Ramos (cell line): ENCODE data around the gene ALX4.

Source experiments
- in situ Hi-C: fragments of 300-500 bp; cut with MboI; formaldehyde crosslinking; loops from one replicate; pipeline ENCODE4 v1.14.3; 2022; ENCODE audit warnings: low sequenced_read_pairs; ENCODE audit not compliant: unreplicated experiment

Gene ALX4

DNA sequence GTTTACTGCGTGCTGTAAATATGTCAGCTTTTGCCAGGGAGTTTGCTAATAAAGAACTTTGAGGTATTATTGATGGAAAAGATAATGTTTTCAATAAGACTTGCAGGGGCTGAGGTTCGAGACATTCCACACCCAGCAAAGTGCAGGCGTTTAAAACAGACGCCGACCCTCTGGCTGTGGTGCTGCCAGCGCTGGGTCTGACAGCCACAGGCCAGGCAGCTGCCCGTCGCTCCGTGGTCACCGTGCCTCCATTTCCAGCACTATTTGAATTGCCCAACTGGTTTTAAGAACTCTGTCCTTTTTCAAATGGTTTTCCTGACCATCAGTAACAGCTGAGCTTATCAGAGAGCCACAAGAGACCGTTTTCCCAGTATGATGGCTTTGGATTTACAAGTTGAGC is 28.1 kb upstream of the ALX4 start:
- in situ Hi-C loops = no loop called here

DNA sequence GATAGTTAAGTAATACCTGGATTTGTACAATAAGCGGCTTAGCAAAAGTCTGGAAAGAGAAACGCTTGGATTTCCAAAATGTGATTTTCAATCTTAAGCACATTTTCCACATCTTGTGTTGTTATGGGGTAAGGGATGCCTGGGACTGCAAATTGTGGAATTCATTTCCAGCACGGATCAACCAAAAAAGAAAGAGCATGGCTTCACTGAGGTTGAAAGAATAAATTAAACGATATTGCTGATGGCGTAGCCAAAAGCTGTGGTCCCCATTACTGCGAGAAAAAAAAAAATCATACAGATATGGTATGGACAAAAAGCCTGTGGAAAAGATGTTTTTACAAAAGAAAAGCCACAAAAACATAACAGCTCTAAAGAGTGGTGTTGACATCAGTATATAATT is 26.0 kb upstream of the ALX4 start:
- in situ Hi-C loops = no loop called here

DNA sequence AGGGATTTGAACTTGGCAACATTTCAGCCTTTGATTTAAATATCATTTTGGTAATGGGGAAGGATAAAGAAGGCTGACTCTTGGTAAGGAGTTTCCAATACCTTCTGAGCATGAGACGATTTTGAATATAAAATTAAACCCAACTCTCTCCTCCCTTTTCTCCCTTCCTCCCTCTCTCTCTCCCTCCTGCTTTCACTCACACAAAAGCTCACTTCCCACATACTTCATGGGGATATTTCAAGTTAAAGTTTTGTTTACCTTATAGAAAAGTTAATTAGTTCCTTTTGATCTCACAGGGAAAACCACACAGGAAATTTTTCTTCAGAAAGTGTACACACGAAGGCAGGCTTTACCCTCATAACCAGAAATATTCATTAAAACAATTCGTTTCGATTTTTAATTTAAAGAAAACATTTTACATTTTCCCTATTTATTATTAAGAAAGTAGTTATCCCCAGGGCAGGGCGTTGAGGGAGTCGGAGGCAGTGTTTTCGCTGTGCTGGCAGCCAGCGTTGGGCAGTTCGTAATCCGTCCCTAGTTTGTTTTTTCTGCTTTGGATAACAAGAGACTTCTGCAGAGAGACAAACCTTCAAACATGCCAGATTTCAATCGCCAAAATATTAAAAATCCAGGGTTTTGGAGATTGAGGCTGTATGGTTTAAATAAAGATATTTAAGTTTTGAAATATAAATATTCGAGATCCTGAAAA is 25.3 kb upstream of the ALX4 start:
- in situ Hi-C loops = no loop called here

DNA sequence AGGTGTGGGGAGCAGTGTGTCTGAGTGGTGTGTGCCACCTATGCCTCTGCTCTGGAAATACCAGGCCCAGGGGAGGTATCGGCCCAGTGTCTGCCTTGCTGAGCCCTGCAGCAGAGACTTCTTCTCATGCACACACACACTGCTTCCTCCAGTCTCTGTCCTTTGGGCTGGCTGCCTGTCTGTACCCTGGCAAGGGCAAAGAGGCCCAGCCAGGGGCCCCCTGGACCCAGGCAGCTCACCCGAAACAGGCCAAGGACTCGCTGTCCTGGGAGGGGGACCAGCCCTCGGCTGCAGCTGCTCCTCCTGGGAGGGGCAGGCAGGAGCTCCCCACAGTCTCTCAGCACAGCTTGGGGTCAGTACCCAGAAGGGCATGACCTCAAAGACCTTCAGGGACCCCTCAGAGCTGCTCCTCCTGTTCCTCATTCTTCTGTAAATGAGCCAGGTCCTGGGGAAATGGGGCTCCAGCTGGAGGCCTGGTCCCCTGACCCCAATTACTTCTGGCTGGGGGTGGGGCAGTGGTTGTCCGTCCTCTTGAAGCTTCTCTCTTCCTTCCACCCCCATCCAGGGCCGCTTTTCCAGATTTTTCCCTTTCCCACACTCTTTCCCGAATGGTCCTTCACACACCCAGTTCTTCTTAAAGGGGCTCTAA is 24.5 kb upstream of the ALX4 start:
- in situ Hi-C loops = no loop called here

DNA sequence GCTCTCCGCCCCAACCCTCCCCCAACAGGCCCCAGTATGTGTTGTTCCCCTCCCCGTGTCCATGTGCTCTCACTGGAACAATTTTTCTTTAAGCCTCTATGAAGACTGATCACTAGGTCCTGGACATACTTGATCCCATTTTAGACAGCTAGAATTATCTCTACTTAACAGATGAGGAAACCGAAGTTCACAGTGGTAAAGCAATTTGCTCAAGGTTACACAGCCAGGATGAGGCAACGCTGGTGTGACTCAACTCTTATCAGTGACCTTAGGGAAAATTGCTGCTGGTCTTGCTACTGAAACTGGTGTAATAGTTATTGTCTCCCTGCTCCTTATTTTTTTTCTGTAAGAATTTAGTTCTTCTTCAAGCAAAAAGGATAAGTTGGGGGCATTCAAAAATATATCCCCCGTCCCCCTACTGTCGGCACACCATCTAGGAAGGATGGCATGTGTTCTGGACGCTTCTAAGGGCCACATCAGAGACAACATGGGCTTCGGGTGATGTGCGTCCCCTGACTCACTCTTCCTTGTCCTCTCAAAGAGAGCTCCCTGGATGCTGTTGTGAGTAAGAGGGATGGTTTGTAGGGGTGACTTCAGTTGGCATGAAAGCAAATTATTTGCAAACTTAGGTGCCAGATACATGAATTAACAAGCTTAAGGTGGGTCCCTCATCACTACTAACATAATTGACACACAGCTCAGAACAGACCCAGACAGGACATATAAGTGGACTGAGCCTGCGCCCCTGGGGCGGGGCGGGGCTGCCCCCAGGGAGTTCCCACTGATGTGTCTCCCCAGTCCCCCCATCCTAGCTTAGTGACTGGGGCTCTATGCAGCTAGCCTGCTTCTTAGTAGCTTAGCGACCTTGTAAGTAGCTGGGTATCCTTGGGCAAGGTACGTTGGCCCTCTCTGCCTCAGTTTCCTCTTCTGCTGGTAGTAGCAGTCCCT is 23.6 kb upstream of the ALX4 start:
- in situ Hi-C loops = no loop called here

DNA sequence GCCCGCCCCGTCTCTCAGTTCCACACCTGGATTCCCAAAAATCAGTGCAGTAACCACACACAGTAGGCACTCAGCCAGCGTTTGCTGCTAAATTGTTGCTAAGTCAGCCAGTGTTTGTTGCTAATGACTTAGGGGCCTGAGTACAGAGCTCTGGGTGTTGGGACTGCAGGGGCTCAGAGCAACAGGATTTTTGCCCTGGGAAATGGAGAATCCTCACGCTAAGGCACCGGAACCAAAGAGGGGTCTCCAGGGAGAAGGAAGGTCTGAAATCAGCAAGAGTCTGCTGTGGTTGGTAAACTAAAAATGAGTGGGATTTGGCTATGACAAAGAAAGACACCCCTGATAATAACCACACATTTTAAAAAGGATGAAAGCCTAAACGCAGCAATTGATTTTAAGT is 22.7 kb upstream of the ALX4 start:
- in situ Hi-C loops = no loop called here

DNA sequence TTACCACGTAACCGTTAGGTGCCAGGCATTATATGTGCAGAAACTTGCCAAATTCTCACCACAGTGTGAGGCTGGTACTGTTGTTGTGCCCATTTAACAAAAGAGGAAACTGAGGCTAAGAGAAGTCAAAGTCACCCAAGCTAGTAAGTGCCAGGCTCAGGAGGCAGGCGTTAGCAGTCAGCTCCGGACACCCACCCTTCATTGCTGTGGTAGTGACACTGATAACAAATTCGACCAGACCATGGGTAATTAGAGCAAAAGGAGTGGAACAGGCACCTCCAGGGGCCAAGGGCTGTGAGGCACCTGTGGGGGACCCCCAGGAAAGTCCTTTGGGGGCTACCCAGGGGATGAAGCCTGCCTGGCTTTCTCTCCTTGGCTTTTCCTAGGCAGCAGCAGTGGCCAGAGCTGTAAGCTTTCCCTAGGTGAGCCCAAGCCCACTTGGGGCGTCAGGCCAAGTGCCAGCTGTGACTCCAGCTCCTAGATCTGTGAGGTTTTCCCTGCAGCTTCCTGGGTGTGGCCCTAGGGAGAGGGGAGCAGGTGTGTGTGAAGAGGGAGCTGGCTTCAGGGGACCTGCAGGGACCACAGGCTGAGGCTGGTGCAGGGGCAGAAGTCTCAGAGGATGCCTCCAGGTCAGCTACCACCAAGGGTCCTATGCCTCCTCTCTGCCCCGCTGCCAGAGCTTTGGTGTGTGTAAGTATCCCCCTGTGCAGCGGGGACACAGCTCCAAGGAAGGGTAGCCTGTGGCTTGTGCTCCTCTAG is 19.7 kb upstream of the ALX4 start:
- in situ Hi-C loops = no loop called here

DNA sequence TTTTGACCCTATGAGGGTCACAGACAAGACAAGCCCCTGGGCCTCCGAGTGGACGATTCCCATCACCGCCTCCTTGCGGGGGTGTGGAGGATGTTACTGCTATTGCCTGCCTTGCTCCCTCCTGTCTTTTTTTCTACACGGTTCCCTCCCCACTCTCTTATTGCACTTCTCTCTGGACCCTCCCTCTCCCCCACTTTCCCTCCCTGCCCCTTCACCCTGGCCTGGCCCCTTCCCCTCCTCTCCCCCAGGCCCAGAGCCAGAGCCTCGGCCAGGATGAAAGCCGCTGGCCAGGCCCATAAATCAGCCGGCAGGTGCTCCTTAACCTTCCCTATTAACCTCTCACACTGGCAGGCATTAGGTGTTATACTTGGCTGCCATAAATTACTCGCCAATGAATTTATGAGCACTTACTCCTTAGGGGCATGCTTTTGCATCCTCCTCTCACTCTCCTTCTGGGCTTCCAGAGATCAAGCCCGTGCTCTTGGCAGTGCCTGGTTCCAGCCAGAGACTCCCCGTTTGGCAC is 18.3 kb upstream of the ALX4 start:
- in situ Hi-C loops = no loop called here

DNA sequence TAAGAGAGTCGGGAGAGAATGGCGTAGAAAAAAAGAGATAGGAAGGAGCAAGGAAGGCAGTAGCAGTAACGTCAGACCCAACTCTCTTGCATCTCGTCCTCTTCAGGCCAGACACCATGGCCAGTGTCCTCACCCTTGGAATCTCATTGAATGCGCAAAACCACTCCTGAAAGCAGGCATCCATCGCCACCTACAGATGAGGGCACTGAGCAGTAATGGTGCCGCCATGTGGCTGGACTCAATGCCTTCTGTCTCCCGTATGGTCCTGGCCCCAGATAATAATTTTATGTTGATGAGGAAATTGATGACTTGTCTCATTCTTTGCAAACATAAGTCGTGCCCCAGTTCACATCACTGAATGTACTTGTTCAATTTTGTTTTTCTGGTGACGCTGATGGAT is 17.8 kb upstream of the ALX4 start:
- in situ Hi-C loops = no loop called here

DNA sequence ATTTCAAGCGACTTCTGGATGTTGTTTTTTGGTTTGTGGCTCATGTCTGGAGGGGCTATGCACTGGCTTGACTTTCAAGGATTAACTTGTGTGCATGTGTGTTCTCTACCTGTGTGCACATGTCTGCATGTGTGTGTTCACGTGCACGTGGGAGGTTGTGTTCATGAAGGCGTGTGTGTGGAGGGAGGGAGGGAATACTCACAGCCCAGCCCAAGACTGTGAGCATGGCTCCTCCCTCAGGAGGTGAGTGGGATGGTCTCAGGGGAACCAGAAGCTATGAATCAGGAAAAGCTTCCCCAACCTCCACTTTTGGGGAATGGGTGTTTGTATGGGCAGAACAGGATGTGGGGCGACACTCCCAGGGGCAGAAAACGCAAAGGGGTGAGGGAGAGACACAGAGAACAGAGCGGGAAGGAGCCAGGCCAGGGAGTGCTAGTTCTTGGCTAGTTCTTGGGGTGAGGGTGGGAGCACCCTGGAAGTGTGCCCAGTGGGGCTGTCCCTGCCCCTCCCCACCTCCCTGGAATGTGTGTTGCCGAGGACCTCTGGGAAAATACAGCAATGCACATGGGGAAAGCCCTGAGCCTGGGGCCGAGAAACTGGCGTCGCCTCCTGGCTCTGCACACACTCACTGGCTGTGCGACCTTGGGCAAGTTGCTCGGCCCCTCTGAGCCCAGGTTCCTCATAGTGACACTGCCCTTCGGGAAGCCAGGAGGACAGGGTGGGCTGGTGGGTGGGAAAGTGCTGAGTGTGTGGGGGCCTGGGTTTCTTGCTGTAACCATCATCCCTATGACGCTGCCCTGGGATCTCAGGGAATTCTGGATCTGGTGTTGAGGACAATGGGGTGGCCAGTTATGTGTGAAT is 16.9 kb upstream of the ALX4 start:
- in situ Hi-C loops = no loop called here

DNA sequence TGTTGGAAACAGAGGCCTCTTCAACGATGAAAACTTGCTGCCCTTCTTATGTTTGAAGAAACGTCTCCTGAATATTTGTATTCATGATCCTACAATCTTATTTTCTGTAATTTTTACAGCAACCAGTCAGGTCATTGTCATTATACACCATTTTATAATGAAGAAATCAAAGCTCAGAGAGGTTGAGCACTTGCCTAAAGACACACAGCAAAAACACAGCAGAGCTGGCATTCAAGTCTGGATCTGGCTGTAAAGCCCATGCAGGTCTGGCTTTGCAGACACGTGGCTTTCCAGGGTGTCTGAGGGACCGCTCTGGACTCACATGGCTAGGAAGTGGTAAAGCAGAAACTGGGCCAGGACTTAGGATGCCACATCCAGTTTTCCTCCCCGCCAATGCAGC is 15.8 kb upstream of the ALX4 start:
- in situ Hi-C loops = no loop called here

DNA sequence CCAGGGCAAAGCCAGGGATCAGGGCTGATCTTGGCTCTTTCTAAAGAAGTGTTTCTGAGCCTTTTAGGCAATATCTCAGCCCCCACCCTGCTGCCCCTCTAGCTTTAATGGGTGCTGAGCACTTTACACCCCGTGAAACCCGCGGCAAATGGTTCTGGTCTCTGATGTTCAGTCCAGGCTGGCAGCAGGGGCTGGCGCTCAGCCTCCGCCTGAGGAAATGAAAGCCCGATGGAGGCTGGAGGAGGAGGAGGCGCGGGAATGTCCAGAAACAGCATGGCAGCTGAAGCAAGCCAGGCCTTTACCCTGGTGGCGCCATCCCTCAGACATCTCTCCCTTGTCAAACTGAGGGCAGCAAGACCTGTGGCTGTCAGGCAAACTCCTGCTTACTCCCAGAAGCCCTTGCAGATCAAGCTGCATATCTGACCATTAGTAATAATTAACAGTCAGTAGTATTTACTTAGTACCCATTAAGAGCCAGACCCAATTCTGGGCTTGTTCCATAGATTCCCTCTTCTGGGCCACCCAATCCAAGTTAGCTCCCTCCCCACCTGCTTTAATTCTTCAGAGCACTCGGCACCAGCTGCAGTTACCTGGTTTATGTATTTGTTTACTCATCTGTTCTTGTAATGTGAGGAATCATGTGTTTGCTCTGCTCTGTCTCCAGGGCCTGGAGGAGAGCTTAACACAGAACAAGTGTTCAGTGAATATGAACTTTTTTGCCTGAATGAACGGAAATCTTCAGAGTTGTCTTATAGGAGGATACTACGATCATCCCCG is 15.0 kb upstream of the ALX4 start:
- in situ Hi-C loops = no loop called here

DNA sequence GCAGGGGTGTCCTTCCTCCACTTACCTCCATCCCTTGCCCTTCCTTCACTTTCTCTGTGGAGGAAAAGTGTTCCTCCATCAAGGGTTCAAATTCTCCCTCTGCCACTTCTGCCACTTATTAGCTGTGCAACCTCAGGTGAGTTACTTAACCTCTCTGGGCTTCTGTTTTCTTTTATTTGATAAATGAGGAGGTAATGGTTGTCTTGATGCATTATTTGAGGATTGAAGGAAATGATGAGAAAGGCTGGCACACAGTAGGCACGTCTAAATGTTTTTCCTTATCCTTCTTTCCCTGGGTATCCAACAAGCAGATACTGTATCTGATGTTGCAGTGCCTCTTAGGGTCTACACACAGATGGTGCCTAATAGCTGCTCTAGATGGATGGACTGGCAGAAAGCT is 14.3 kb upstream of the ALX4 start:
- in situ Hi-C loops = no loop called here

DNA sequence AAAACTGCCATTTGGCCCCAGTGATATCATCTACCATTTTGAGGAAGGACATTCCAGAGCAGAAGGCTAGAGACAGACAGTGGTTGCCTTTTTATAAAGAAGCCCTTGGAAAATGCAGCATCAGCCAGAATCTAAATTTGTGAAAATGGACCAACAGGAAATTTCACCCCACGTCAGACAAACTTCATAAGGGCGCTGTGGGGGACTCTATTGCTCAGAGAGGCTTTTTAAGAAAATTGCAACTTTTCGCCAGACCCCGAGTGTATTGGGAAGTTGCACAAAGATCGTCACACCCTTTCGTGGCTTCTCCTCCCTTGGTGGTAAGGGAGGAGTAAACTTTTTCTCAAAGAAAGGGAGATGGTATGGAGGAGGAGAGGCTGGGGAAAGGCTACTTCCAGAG is 12.3 kb upstream of the ALX4 start:
- in situ Hi-C loops = no loop called here

DNA sequence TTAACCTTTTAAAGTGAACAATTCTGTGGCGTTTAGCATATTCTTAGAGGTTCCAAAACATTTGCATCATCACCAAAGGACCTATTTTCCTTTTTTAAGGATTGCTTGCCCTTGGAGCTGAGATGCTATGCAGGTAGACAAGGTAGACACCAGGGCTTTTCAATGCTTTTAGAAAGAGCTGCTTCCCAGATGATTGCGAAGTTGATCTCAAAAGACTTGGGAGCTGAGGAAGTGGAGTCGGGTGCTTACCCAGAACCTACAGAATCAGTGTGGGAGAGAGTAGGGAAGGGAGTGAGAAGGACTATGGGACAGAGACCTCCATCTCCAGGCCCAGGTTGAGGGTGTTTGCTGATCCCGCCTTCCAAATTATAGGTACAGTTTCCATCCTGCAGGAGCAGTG is 11.1 kb upstream of the ALX4 start:
- in situ Hi-C loops = no loop called here

DNA sequence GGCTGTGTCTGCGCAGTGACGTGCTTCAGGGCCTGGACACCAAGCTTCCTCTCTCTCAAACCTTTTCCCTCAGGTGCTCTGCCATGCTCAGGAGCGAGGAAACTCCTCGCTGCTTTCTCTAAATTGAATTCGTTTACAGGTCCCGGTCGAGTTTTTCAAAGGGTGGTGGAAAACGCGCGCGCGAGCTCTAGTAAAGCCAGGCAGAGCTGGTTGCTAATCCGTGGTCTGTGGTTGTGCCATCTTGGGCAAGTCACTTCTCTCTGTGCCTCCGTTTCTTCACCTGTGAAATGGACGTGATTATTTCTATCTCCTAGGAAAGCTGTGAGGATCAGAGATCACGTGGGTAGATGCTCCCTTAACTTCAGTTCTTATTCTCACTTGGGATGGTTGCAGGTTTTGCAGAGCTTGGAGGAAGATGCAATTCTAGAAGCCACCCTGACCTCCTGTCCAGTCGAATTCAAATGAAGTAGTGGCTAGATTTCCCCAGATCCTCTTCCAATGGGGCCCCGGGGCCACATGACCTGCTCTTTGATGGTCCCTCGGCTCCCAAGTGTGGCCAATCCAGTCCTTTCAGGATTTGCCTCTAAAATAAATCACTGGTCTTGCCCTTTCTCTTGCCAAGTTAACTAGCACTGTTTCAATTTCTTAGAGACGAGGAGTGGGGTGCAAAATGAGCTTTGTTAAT is 10.5 kb upstream of the ALX4 start:
- in situ Hi-C loops = no loop called here

DNA sequence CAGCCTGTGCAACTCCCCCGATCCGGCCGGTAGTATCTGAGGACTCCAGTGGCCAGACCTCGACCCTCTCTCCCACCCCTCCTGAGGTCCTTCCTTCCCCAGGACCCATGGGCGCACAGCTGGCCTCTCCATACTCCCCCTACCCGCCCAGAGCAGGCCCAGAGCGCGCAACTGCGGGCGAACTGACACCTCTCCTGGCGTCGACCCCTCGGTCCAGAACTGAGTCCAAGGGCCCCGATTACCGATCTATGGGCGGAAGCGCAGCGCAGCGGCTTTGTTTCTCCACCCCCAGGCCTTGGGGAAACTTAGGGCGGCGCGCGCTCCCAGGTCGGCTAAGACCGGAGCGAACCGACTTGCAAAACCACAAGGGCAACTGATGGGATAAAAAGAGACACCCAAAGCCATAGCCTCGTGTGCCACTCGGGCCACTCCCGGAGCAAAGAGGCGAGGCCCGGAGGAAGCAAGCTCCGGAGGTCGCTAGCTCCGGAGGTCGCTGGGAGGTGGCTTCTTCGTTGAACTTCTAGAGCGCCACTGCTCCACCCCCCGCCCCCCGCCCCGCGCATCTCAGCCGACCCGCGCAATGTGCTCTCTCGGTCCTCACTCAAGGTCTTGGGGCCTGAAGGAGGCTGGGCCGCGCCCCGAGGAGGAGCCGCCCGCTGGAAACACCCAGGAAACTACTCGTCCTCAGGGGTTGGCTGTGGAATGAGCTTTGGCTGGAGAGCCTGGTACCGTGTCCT is 9.8 kb upstream of the ALX4 start:
- in situ Hi-C loops = no loop called here
